Small intestine (tissue), 16 donors: Measurements from ENCODE around the gene TMEM135. TPM values are rescaled to one million over a fixed set of nuclear protein-coding genes. Genes with fewer than 3 reads are reported as not detected.
"Not testable (repeated sequence)": the region's sequence is repeated elsewhere in the genome, so short reads cannot be mapped to it uniquely, and the experiment has no call there.

Experiments used
- DNase-seq, 2 donors: peaks; one replicate each; pipeline versions ENCODE4 v3.0.0 to v3.0.0-alpha.2; 2013
- FAIRE-seq: peaks from 2 replicates; lab custom pipeline; 2012; peaks lifted over from hg19 to GRCh38; lab: Jason Lieb, UNC
- H3K27ac ChIP-seq, 3 donors: one replicate each; pipeline ENCODE4 v1.5.1; 2013; ENCODE audit warnings: low read length in 2 of 3, mild to moderate bottlenecking in 2 of 3, control low read depth in 1 of 3, inconsistent platforms in 1 of 3, low read depth in 1 of 3, moderate library complexity in 1 of 3
- H3K27me3 ChIP-seq, 3 donors: one replicate each; pipeline ENCODE4 v1.6.1; 2013; ENCODE audit warnings: low read length in 3 of 3, inconsistent platforms in 1 of 3; ENCODE audit not compliant: control insufficient read depth in 3 of 3, insufficient read depth in 3 of 3
- H3K36me3 ChIP-seq, 3 donors: one replicate each; pipeline ENCODE4 v1.6.1; 2013; ENCODE audit warnings: low read length in 3 of 3, inconsistent platforms in 1 of 3, low read depth in 1 of 3, mild to moderate bottlenecking in 1 of 3, moderate library complexity in 1 of 3; ENCODE audit not compliant: control insufficient read depth in 3 of 3, insufficient read depth in 2 of 3
- H3K4me1 ChIP-seq, 3 donors: one replicate each; pipeline ENCODE4 v1.6.1; 2013; ENCODE audit warnings: low read length in 2 of 3, inconsistent platforms in 1 of 3, low read depth in 1 of 3, mild to moderate bottlenecking in 1 of 3, moderate library complexity in 1 of 3; ENCODE audit not compliant: control insufficient read depth in 3 of 3, insufficient read depth in 2 of 3
- H3K4me3 ChIP-seq, 3 donors: one replicate each; pipeline ENCODE4 v1.5.1; 2013; ENCODE audit warnings: low read length in 3 of 3, control low read depth in 1 of 3, inconsistent platforms in 1 of 3, low read depth in 1 of 3, mild to moderate bottlenecking in 1 of 3, moderate library complexity in 1 of 3
- H3K9me3 ChIP-seq, 2 donors: one replicate each; pipeline ENCODE4 v1.6.1; 2013; ENCODE audit warnings: low read depth in 1 of 2, low read length in 1 of 2; ENCODE audit not compliant: control insufficient read depth in 2 of 2, insufficient read depth in 1 of 2
- WGBS, 3 donors: extraction: QIAGEN DNeasy Blood & Tissue Kit; methylation state at CpG; one replicate each; pipeline ENCODE4 v1.1.7; 2013; 5-methylcytosine and 5-hydroxymethylcytosine counted together
- long read RNA-seq, 10 donors: transcript quantifications; one replicate each; lab custom pipeline, GENCODE V29; 2026
- polyA plus RNA-seq, 4 donors: library from polyadenylated mRNA; stranded (reverse) in 3 of 4; unstranded in 1 of 4; fragments of 200-250 nt in 3 of 4; fragments of 120-200 nt in 1 of 4; gene quantifications; one replicate each; pipeline versions ENCODE4 v1.2.1 to v1.2.3, GENCODE V29; 2013
- donor health status: healthy with polysubstance abuse.
- donor health status: control.
- donor health status: control.
- donor health status: Bipolar disorder and iron deficiency.
- donor health status: healthy.

The TMEM135 gene
- 10 to 100 TPM; 11.3 to 22.6 (median 14.1) TPM for polyA plus RNA-seq
- long read RNA-seq, donor 1, transcript TMEM135-201 (15 exons, 2,433 nt) = major isoform, 8 of 8 reads
- long read RNA-seq, donor 1, partial matches to known transcripts = 0 of 8 reads
- long read RNA-seq, donor 1, other reads (novel, unspliced or antisense) = 0 of 8 reads
- long read RNA-seq, donor 2, partial matches to known transcripts = 0 of 2 reads
- long read RNA-seq, donor 2, other reads (novel, unspliced or antisense) = 0 of 2 reads
- long read RNA-seq, donor 3, partial matches to known transcripts = 0 of 1 reads
- long read RNA-seq, donor 3, other reads (novel, unspliced or antisense) = 0 of 1 reads
- long read RNA-seq, donor 4 = 0 reads
- long read RNA-seq, donor 5, partial matches to known transcripts = 0 of 1 reads
- long read RNA-seq, donor 5, other reads (novel, unspliced or antisense) = 0 of 1 reads
- long read RNA-seq, donor 6, partial matches to known transcripts = 0 of 2 reads
- long read RNA-seq, donor 6, other reads (novel, unspliced or antisense) = 0 of 2 reads
- long read RNA-seq, donor 7 = 0 reads
- long read RNA-seq, donor 8 = 0 reads
- long read RNA-seq, donor 9 = 0 reads
- long read RNA-seq, donor 10, partial matches to known transcripts = 0 of 4 reads
- long read RNA-seq, donor 10, other reads (novel, unspliced or antisense) = 0 of 4 reads

- Histone ChIP-seq H3K4me1 (no peaks in the 10 kb centered on the region), H3K27me3 (no peaks in the 10 kb centered on the region), H3K36me3 (peaks cover 0 to 2% (median 0%) of the 10 kb centered on the region in 3 donors), H3K9me3 (no peaks in the 10 kb centered on the region), H3K27ac (peak within 1 kb of the TSS; percentile 81 to 90 (median 86)), H3K4me3 (peak within 1 kb of the TSS; percentile 59 to 84 (median 71))
- FAIRE-seq (no peak), DNase-seq (peak; percentile 97 to 98)
- 0 to 1% (median 0%) methylated on average over 54 to 66 of the region's 66 CpGs for WGBS, 3 donors
These were observed at the start of gene TMEM135 for GRCh38 chr11:87037450-87038234. TSS of gene TMEM135 (plus strand) at chr11:87037934. CDS start at chr11:87038046, 112 bp downstream.

- Histone ChIP-seq H3K4me3 (no peak overlapping the region), H3K27ac (no peak overlapping the region), H3K9me3 (no peaks in the 10 kb centered on the region), H3K27me3 (no peaks in the 10 kb centered on the region), H3K36me3 (no peaks in the 10 kb centered on the region), H3K4me1 (no peaks in the 10 kb centered on the region)
- WGBS, 3 donors = 59 to 75% (median 64%) methylated on average over 4 of the region's 4 CpGs
- FAIRE-seq (no peak), DNase-seq (no peak)
These were observed 49.3 kb upstream of the TMEM135 start for GRCh38 chr11:86988351-86988881.

- Histone ChIP-seq H3K27ac (no peak overlapping the region), H3K4me1 (no peaks in the 10 kb centered on the region), H3K27me3 (no peaks in the 10 kb centered on the region), H3K36me3 (no peaks in the 10 kb centered on the region), H3K9me3 (no peaks in the 10 kb centered on the region), H3K4me3 (no peak overlapping the region)
- 38 to 52% (median 39%) methylated on average over 1 of the region's 1 CpG for WGBS, 3 donors
- DNase-seq (no peak), FAIRE-seq (no peak)
These were observed 47.7 kb upstream of the TMEM135 start for GRCh38 chr11:86990031-86990430.

GRCh38 chr11:86990515-86990914 is 47.2 kb upstream of the TMEM135 start:
- 59 to 63% (median 59%) methylated on average over 3 of the region's 3 CpGs for WGBS, 3 donors
- no peak overlapping the region for H3K4me3 ChIP-seq
- FAIRE-seq = no peak

GRCh38 chr11:86991341-86991740 is 46.4 kb upstream of the TMEM135 start:
- Histone ChIP-seq H3K27ac (no peak overlapping the region), H3K27me3 (no peaks in the 10 kb centered on the region), H3K4me3 (no peak overlapping the region), H3K4me1 (no peaks in the 10 kb centered on the region), H3K36me3 (no peaks in the 10 kb centered on the region), H3K9me3 (no peaks in the 10 kb centered on the region)
- DNase-seq (no peak), FAIRE-seq (no peak)
- 93 to 96% (median 95%) methylated on average over 5 of the region's 5 CpGs for WGBS, 3 donors

More at GRCh38 chr11:86990515-86990914, 47.2 kb upstream of the TMEM135 start:
- no peaks in the 10 kb centered on the region for H3K4me1 ChIP-seq
- no peaks in the 10 kb centered on the region for H3K27me3 ChIP-seq
- no peak overlapping the region for H3K27ac ChIP-seq
- no peaks in the 10 kb centered on the region for H3K9me3 ChIP-seq
- H3K36me3 ChIP-seq = no peaks in the 10 kb centered on the region
- no peak for DNase-seq

- H3K9me3 ChIP-seq, H3K4me1 ChIP-seq, H3K27ac ChIP-seq, H3K27me3 ChIP-seq, DNase-seq, H3K4me3 ChIP-seq, FAIRE-seq, H3K36me3 ChIP-seq: not testable (repeated sequence)
- WGBS, 3 donors = 86 to 96% (median 91%) methylated on average over 4 of the region's 4 CpGs
These were observed 45.4 kb upstream of the TMEM135 start for GRCh38 chr11:86992340-86992739.

GRCh38 chr11:86993031-86993430 is 44.7 kb upstream of the TMEM135 start:
- H3K27me3 ChIP-seq = no peaks in the 10 kb centered on the region
- no peak overlapping the region for H3K27ac ChIP-seq
- H3K9me3 ChIP-seq = no peaks in the 10 kb centered on the region
- H3K36me3 ChIP-seq = no peaks in the 10 kb centered on the region
- DNase-seq (no peak), FAIRE-seq (no peak)
- 68 to 87% (median 82%) methylated on average over 3 of the region's 3 CpGs for WGBS, 3 donors
- H3K4me1 ChIP-seq = no peaks in the 10 kb centered on the region
- H3K4me3 ChIP-seq = no peak overlapping the region
